GM21737 (cell line): ENCODE results near the gene NAGLU.
A peak's percentile ranks its signal among the peaks of the same experiment; 100 is the strongest.

ENCODE experiments used
- ATAC-seq: cut with Tn5 transposase; IDR thresholded peaks from one replicate; pipeline ENCODE4 v1.9.1; 2021; ENCODE audit warnings: mild to moderate bottlenecking, moderate library complexity; ENCODE audit not compliant: unreplicated experiment

The NAGLU gene

GRCh38 chr17:42563143-42563509, 27.1 kb downstream of the NAGLU start:
- no peak for ATAC-seq

GRCh38 chr17:42563543-42563942, 27.5 kb downstream of the NAGLU start:
- ATAC-seq: no peak

GRCh38 chr17:42563950-42564349, 27.9 kb downstream of the NAGLU start:
- ATAC-seq: no peak

GRCh38 chr17:42564815-42565522, 28.9 kb downstream of the NAGLU start:
- ATAC-seq: no peak

GRCh38 chr17:42565523-42566214, 29.6 kb downstream of the NAGLU start:
- no peak for ATAC-seq

GRCh38 chr17:42566215-42566882, 30.3 kb downstream of the NAGLU start:
- ATAC-seq: no peak

- ATAC-seq: peak; percentile 33
Measured at GRCh38 chr17:42566883-42567573, 31.0 kb downstream of the NAGLU start, which contains the start of gene MLX. TSS of gene MLX (plus strand) at chr17:42567100. CDS start at chr17:42567125, 25 bp downstream.

- no peak for ATAC-seq
Measured at GRCh38 chr17:42568341-42569111, 32.5 kb downstream of the NAGLU start.

- no peak for ATAC-seq
Measured at GRCh38 chr17:42571435-42572225, 35.6 kb downstream of the NAGLU start.

- ATAC-seq: no peak
Measured at GRCh38 chr17:42573095-42573494, 37.1 kb downstream of the NAGLU start.

- ATAC-seq: no peak
Measured at GRCh38 chr17:42574463-42574862, 38.4 kb downstream of the NAGLU start.

- no peak for ATAC-seq
Measured at GRCh38 chr17:42577140-42577531, 41.1 kb downstream of the NAGLU start.

GRCh38 chr17:42577532-42578281, 41.7 kb downstream of the NAGLU start, which contains the start of gene PSMC3IP:
TSS of gene PSMC3IP (minus strand) at chr17:42577729. CDS start at chr17:42577686, 43 bp downstream.
- ATAC-seq: peak; percentile 59

GRCh38 chr17:42578282-42578869, 42.3 kb downstream of the NAGLU start:
- ATAC-seq: peak; percentile 59

- ATAC-seq: no peak
Measured at GRCh38 chr17:42579794-42580551, 43.9 kb downstream of the NAGLU start.

GRCh38 chr17:42581744-42582270, 45.8 kb downstream of the NAGLU start:
- no peak for ATAC-seq

GRCh38 chr17:42584880-42585279, 48.8 kb downstream of the NAGLU start:
- no peak for ATAC-seq

GRCh38 chr17:42585353-42585752, 49.3 kb downstream of the NAGLU start:
- no peak for ATAC-seq
